Neural cell (in vitro differentiated cells): ENCODE results near the gene SLC22A2. TPM values are rescaled to one million over a fixed set of nuclear protein-coding genes. Genes with fewer than 3 reads are reported as not detected.

Source experiments
- H2AFZ ChIP-seq: fragments of 200-600, 300-800 bp; sonication (generic), shearing (Covaris generic); 2 replicates; pipeline ENCODE4 v1.6.0; 2014; ENCODE audit warnings: low read depth, mild to moderate bottlenecking, antibody characterized with exemption, low read length, moderate library complexity
- H3F3A ChIP-seq: fragments of 200-600 bp; shearing (Covaris generic); 2 replicates; pipeline ENCODE4 v1.6.1; 2016; ENCODE audit warnings: mild to moderate bottlenecking, moderate library complexity, mixed read lengths, antibody characterized with exemption, low read length; ENCODE audit not compliant: insufficient read depth, poor library complexity, severe bottlenecking
- H3K27ac ChIP-seq: fragments of 200-600, 300-800 bp; sonication (generic), shearing (Covaris generic); 2 replicates; pipeline ENCODE4 v1.5.1; 2014; ENCODE audit warnings: mild to moderate bottlenecking, low read length, moderate library complexity
- H3K27me3 ChIP-seq: fragments of 300-800, 200-600 bp; sonication (generic), shearing (Covaris generic); 2 replicates; pipeline ENCODE4 v1.6.0; 2014; ENCODE audit warnings: mild to moderate bottlenecking, low read depth, low read length, moderate library complexity; ENCODE audit not compliant: insufficient read depth
- H3K36me3 ChIP-seq: fragments of 300-800, 200-600 bp; sonication (generic), shearing (Covaris generic); 2 replicates; pipeline ENCODE4 v1.5.1; 2014; ENCODE audit warnings: mild to moderate bottlenecking, antibody characterized with exemption, low read length, moderate library complexity; ENCODE audit not compliant: insufficient read depth
- H3K4me2 ChIP-seq: fragments of 300-800, 200-600 bp; sonication (generic), shearing (Covaris generic); 2 replicates; pipeline ENCODE4 v1.6.0; 2014; ENCODE audit warnings: mild to moderate bottlenecking, low read length
- H3K4me3 ChIP-seq: fragments of 300-800, 200-600 bp; sonication (generic), shearing (Covaris generic); 2 replicates; pipeline ENCODE4 v1.5.1; 2014; ENCODE audit warnings: mild to moderate bottlenecking, low read length, moderate library complexity
- H3K79me2 ChIP-seq: fragments of 200-600 bp; shearing (Covaris generic); replicated peaks from 2 replicates; pipeline ENCODE4 v1.6.0; 2014; ENCODE audit warnings: mild to moderate bottlenecking, low read length, moderate library complexity; ENCODE audit not compliant: insufficient read depth
- H3K9ac ChIP-seq: fragments of 300-800, 200-600 bp; sonication (generic), shearing (Covaris generic); 2 replicates; pipeline ENCODE4 v1.6.1; 2016; ENCODE audit warnings: mild to moderate bottlenecking, low read length, mixed read lengths
- H3K9me2 ChIP-seq: fragments of 200-600 bp; shearing (Covaris generic); 2 replicates; pipeline ENCODE4 v1.6.1; 2016; ENCODE audit warnings: mild to moderate bottlenecking, low read length, mixed read lengths; ENCODE audit not compliant: insufficient read depth
- H3K9me3 ChIP-seq: fragments of 200-600, 300-800 bp; sonication (generic), shearing (Covaris generic); 2 replicates; pipeline ENCODE4 v1.6.1; 2016; ENCODE audit warnings: mild to moderate bottlenecking, mixed run types, low read length, moderate library complexity, mixed read lengths
- H4K20me1 ChIP-seq: fragments of 200-600 bp; shearing (Covaris generic); 2 replicates; pipeline ENCODE4 v1.6.1; 2016; ENCODE audit warnings: mild to moderate bottlenecking, mixed run types; ENCODE audit not compliant: insufficient read depth
- EP300 ChIP-seq: fragments of 450-650 bp; conservative IDR thresholded peaks from 2 replicates; pipeline ENCODE4 v1.6.1; 2014; ENCODE audit warnings: antibody characterized with exemption, mild to moderate bottlenecking, moderate library complexity; ENCODE audit not compliant: poor library complexity, severe bottlenecking
- EZH2 ChIP-seq: fragments of 200-600, 300-800 bp; shearing (Covaris generic), sonication (generic); IDR thresholded peaks from 2 replicates; pipeline ENCODE4 v1.6.1; 2014; ENCODE audit warnings: antibody characterized with exemption, low read length, borderline replicate concordance, mild to moderate bottlenecking; ENCODE audit not compliant: insufficient read depth, poor library complexity, severe bottlenecking
- MXI1 ChIP-seq: fragments of 450-650 bp; conservative IDR thresholded peaks from 2 replicates; pipeline ENCODE4 v1.6.1; 2014; ENCODE audit warnings: antibody characterized with exemption, mild to moderate bottlenecking; ENCODE audit not compliant: poor library complexity, severe bottlenecking
- POLR2AphosphoS5 ChIP-seq: IDR thresholded peaks from 2 replicates; pipeline ENCODE4 v1.6.1; 2012
- RAD21 ChIP-seq: fragments of 450-650 bp; conservative IDR thresholded peaks from 2 replicates; pipeline ENCODE4 v1.6.1; 2014; ENCODE audit warnings: antibody characterized with exemption, mild to moderate bottlenecking, moderate library complexity
- SMC3 ChIP-seq: fragments of 450-650 bp; conservative IDR thresholded peaks from 2 replicates; pipeline ENCODE4 v1.6.1; 2014; ENCODE audit warnings: antibody characterized with exemption, mild to moderate bottlenecking, moderate library complexity; ENCODE audit not compliant: poor library complexity
- TAF1 ChIP-seq: IDR thresholded peaks from 2 replicates; pipeline ENCODE4 v1.6.1; 2012; ENCODE audit warnings: low read depth
- polyA plus RNA-seq: library from polyadenylated mRNA; depleted of rRNA; stranded (reverse); fragments of >200 nt; gene quantifications from 2 replicates; pipeline ENCODE4 v1.2.3, GENCODE V29; 2014
- TF ChIP-seq, protein P1 (sequence below): IDR thresholded peaks from 2 replicates; pipeline ENCODE4 v1.6.1; 2012; ENCODE audit warnings: borderline replicate concordance
- TF ChIP-seq, protein P2 (sequence below): fragments of 450-650 bp; IDR thresholded peaks from 2 replicates; pipeline ENCODE4 v1.5.1; 2014; ENCODE audit warnings: antibody characterized with exemption, mild to moderate bottlenecking, moderate library complexity; ENCODE audit not compliant: poor library complexity, severe bottlenecking

The SLC22A2 gene
- polyA plus RNA-seq, 1 donor from 2014 or later = not detected

DNA sequence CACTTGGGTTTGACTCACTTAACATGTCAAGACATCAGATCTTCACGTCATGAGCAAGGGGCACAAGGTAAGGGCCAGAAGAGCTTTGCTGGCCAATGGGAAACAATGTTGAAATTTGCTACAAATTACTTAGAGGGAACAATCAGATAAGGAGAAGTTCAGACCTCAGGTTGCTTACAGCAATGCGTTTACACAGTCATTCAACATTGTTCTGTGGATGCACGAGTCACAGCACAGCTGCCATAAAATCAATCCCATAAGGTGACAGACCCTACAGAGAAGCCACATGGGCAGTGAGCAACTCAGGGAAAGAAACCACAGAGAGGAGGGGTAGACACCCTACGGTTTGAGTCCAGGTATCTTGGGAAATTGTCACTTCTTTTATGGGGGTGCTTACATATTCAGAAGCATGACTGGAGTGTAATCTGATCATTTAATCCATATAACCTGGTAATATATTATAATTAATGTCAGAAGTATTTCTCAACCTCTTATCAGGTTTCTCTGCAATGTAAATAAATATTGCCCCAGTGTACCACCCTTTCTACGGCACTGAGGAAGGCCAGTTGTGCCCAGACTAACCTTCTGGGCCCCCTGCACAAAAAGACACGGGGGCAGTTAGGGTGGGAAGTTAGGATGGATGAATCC lies 2.3 kb upstream of the SLC22A2 start:
- Histone ChIP-seq H3K4me2 (no peak overlapping the region), H3K79me2 (no peaks in the 10 kb centered on the region), H3K36me3 (no peaks in the 10 kb centered on the region), H3K27me3 (no peaks in the 10 kb centered on the region), H2AFZ (no peak overlapping the region), H3K9me2 (no peaks in the 10 kb centered on the region), H4K20me1 (no peaks in the 10 kb centered on the region), H3K4me3 (no peak overlapping the region), H3K27ac (no peak overlapping the region), H3K9ac (no peak overlapping the region), H3F3A (no peaks in the 10 kb centered on the region), H3K9me3 (no peaks in the 10 kb centered on the region)
- TF ChIP-seq EZH2 (no peak), MXI1 (no peak), SMC3 (no peak), TAF1 (no peak), RAD21 (no peak), POLR2AphosphoS5 (no peak), EP300 (no peak)
- TF ChIP-seq, protein P1, sequence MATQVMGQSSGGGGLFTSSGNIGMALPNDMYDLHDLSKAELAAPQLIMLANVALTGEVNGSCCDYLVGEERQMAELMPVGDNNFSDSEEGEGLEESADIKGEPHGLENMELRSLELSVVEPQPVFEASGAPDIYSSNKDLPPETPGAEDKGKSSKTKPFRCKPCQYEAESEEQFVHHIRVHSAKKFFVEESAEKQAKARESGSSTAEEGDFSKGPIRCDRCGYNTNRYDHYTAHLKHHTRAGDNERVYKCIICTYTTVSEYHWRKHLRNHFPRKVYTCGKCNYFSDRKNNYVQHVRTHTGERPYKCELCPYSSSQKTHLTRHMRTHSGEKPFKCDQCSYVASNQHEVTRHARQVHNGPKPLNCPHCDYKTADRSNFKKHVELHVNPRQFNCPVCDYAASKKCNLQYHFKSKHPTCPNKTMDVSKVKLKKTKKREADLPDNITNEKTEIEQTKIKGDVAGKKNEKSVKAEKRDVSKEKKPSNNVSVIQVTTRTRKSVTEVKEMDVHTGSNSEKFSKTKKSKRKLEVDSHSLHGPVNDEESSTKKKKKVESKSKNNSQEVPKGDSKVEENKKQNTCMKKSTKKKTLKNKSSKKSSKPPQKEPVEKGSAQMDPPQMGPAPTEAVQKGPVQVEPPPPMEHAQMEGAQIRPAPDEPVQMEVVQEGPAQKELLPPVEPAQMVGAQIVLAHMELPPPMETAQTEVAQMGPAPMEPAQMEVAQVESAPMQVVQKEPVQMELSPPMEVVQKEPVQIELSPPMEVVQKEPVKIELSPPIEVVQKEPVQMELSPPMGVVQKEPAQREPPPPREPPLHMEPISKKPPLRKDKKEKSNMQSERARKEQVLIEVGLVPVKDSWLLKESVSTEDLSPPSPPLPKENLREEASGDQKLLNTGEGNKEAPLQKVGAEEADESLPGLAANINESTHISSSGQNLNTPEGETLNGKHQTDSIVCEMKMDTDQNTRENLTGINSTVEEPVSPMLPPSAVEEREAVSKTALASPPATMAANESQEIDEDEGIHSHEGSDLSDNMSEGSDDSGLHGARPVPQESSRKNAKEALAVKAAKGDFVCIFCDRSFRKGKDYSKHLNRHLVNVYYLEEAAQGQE = no peak
- TF ChIP-seq, protein P2, sequence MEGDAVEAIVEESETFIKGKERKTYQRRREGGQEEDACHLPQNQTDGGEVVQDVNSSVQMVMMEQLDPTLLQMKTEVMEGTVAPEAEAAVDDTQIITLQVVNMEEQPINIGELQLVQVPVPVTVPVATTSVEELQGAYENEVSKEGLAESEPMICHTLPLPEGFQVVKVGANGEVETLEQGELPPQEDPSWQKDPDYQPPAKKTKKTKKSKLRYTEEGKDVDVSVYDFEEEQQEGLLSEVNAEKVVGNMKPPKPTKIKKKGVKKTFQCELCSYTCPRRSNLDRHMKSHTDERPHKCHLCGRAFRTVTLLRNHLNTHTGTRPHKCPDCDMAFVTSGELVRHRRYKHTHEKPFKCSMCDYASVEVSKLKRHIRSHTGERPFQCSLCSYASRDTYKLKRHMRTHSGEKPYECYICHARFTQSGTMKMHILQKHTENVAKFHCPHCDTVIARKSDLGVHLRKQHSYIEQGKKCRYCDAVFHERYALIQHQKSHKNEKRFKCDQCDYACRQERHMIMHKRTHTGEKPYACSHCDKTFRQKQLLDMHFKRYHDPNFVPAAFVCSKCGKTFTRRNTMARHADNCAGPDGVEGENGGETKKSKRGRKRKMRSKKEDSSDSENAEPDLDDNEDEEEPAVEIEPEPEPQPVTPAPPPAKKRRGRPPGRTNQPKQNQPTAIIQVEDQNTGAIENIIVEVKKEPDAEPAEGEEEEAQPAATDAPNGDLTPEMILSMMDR = no peak

DNA sequence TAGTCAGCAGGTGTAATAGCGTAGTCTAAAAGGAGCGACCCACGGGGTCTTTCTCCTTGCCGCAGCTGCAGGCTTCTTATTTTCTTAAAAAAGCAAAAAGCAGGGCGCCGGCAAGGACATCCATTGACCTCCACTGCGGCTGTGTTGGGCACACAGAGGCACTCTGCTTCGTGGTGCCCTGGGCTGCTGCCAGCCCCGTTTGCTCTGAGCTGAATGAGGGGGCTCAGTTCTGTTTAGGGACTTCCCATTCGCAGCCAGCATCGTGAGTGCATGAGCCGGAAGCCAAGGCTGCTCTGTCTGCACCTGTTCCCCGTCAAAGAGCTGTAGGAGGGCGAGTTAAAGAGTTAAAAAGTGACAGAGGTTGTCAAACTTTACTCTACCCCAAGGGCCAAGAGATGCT lies 1.7 kb upstream of the SLC22A2 start:
- Histone ChIP-seq H3K4me3 (no peak overlapping the region), H3K9me2 (no peaks in the 10 kb centered on the region), H3K9me3 (no peaks in the 10 kb centered on the region), H3K27me3 (no peaks in the 10 kb centered on the region), H3K9ac (no peak overlapping the region), H2AFZ (no peak overlapping the region), H3K27ac (no peak overlapping the region), H3K36me3 (no peaks in the 10 kb centered on the region), H4K20me1 (no peaks in the 10 kb centered on the region), H3K4me2 (no peak overlapping the region), H3F3A (no peaks in the 10 kb centered on the region), H3K79me2 (no peaks in the 10 kb centered on the region)
- TF ChIP-seq EZH2 = no peak
- TF ChIP-seq, protein P1 = no peak
- no peak for TF ChIP-seq POLR2AphosphoS5
- TF ChIP-seq SMC3 = no peak
- TF ChIP-seq TAF1 = no peak
- TF ChIP-seq RAD21 = no peak
